ENCODE measurements around the gene ACAP1. TPM values are rescaled to one million over a fixed set of nuclear protein-coding genes. Genes with fewer than 3 reads are reported as not detected.
"Not testable (repeated sequence)": the region's sequence is repeated elsewhere in the genome, so short reads cannot be mapped to it uniquely, and the experiment has no call there.

The ACAP1 gene
- total RNA-seq, 1 experiment from 2014 or later = 17.8 TPM

- Histone ChIP-seq H3K36me3 (replicated peaks; ENCODE audit: control insufficient read depth, insufficient read depth, low read length) (peaks cover 11% of the 10 kb centered on the region), H3K4me3 (ENCODE audit: insufficient read depth, low read depth, low read length) (peak overlapping the region; percentile 68), H3K27me3 (ENCODE audit: control insufficient read depth, insufficient read depth, low read length) (no peaks in the 10 kb centered on the region)
- peak; percentile 99 for DNase-seq
Measured at GRCh38 chr17:7329997-7330637, 6.2 kb upstream of the ACAP1 start.

DNA sequence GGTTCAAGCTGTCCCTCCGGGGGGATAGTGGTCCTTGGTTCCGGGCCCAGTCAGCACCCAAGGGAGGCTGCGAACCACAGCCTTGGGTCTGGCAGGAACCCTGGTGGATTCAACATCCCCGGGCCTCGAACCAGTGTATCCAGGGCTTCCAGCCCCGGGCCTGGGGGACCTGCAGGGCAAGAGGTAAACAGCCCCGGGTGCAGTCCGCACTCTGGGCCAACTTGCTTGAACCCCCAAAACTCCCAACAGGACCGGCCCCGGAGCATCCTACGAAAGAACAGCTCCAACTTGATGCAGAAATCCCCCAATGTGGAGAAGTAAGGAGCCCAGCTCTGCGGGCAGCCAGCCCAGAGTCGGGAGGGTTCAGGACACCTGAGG lies 5.7 kb upstream of the ACAP1 start:
- peak overlapping the region; percentile 68 for H3K4me3 ChIP-seq (ENCODE audit: insufficient read depth, low read depth, low read length)
- H3K27me3 ChIP-seq (ENCODE audit: control insufficient read depth, insufficient read depth, low read length) = no peaks in the 10 kb centered on the region
- H3K36me3 ChIP-seq (replicated peaks; ENCODE audit: control insufficient read depth, insufficient read depth, low read length) = peaks cover 10% of the 10 kb centered on the region
- DNase-seq = no peak

DNA sequence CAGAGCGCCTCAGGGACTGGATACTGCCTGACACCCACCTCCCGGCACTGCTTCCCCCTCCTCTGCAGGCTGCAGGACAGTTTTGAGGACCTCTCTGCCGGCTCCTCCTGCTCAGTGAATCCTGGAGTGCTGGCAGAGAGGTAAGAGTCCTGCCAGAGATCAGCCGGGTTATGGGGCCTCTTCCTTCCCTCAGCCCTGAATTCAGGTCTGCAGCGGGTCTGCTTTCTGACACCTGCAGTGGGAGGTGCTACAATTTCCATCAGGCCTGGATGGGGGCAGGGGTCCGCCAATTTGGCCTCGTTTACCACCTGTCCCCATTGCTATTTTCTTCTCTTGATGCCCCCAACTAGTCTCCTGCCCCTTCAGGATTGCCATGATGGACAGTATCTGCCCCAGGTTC lies 4.2 kb upstream of the ACAP1 start:
- Histone ChIP-seq H3K27me3 (ENCODE audit: control insufficient read depth, insufficient read depth, low read length) (no peaks in the 10 kb centered on the region), H3K4me3 (ENCODE audit: insufficient read depth, low read depth, low read length) (no peak overlapping the region), H3K36me3 (replicated peaks; ENCODE audit: control insufficient read depth, insufficient read depth, low read length) (no peaks in the 10 kb centered on the region; the same call in 1 of the 2 replicates)
- DNase-seq = no peak

DNA sequence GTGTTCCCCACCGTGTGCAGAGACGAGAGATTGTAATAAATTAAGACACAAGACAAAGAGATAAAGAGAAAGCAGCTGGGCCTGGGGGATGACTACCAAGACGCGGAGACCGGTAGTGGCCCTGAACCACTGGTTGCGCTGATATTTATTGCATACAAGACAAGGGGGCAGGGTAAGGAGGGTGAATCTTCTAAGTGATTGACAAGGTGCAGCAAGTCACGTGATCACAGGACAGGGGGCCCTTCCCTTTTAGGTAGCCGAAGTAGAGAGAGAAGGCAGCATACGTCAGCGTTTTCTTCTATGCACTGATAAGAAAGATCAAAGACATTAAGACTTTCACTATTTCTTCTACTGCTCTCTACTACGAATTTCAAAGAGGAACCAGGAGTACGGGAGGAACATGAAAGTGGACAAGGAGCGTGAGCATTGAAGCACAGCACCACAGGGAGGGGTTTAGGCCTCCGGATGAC lies 3.7 kb upstream of the ACAP1 start:
- DNase-seq; H3K27me3 ChIP-seq (ENCODE audit: control insufficient read depth, insufficient read depth, low read length); H3K36me3 ChIP-seq (replicated peaks; ENCODE audit: control insufficient read depth, insufficient read depth, low read length); H3K4me3 ChIP-seq (ENCODE audit: insufficient read depth, low read depth, low read length): not testable (repeated sequence)

DNA sequence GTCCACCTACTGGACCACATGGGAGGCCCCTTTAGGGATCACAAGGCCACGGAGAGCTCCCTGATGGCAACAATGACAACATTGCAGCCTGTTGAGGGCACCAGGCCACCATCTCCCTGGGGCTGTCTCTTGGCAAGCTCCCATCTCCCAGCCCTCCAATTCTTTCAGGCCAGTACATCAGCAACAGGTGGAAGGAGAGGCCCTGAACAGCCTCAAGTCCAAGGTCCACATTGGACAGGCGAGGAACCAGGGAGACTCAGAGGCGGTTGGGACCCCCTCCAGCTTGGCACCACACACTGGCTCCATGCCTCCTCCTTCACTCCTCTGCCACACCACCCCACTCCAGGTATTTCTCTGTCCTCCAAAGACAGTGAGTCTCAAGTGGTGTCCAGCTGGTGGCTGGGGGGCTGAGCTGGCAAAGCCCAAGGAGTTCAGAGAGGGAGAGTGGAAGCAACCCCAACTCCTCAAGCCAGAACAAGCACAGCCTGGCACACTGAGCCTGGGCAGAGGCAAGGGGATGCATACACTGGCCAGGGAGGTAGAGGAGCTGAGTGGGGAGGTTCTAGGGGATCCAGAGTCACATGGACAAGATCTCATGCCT lies 1.3 kb upstream of the ACAP1 start:
- no peak for DNase-seq
- Histone ChIP-seq H3K4me3 (ENCODE audit: insufficient read depth, low read depth, low read length) (no peak overlapping the region), H3K27me3 (ENCODE audit: control insufficient read depth, insufficient read depth, low read length) (no peaks in the 10 kb centered on the region), H3K36me3 (replicated peaks; ENCODE audit: control insufficient read depth, insufficient read depth, low read length) (no peaks in the 10 kb centered on the region)

DNA sequence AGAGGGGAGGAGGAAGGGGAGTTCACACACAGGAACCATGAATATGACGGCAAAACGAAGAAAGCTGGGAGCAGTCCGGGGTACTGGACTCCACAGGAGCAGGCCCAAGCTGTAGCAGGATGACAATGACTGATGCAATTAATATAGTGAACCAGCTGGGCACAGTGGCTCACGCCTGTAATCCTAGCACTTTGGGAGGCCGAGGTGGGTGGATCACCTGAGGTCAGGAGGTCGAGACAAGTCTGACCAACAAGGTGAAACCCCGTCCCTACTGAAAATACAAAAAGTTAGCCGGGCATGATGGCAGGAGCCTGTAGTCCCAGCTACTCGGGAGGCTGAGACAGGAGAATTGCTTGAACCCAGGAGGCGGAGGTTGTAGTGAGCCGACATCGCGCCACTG lies 564 bp upstream of the ACAP1 start:
- not testable (repeated sequence) for DNase-seq; H3K27me3 ChIP-seq (ENCODE audit: control insufficient read depth, insufficient read depth, low read length); H3K4me3 ChIP-seq (ENCODE audit: insufficient read depth, low read depth, low read length); H3K36me3 ChIP-seq (replicated peaks; ENCODE audit: control insufficient read depth, insufficient read depth, low read length)

- not testable (repeated sequence) for H3K27me3 ChIP-seq (ENCODE audit: control insufficient read depth, insufficient read depth, low read length); H3K36me3 ChIP-seq (replicated peaks; ENCODE audit: control insufficient read depth, insufficient read depth, low read length); DNase-seq; H3K4me3 ChIP-seq (ENCODE audit: insufficient read depth, low read depth, low read length)
Measured at GRCh38 chr17:7337600-7337999, 1.3 kb downstream of the ACAP1 start.

DNA sequence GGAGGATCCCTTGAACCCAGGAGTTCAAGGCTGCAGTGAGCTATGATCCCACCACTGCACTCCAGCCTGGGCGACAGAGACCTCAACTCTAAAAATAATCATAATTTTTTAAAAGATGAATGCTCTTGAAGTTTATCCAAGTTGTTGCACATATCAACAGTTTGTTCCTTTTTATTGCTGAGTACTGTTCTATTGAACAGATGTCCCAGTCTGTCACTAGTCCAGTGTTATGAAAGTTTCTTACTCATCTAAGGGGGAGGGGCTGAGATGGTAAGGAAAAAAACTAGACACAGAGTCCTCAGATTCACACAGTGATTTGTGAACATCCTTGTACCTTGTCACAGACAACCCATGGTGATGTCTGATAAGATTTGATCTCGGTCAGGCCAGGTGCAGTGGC lies 3.9 kb downstream of the ACAP1 start:
- no peaks in the 10 kb centered on the region for H3K27me3 ChIP-seq (ENCODE audit: control insufficient read depth, insufficient read depth, low read length)
- no peaks in the 10 kb centered on the region for H3K36me3 ChIP-seq (replicated peaks; ENCODE audit: control insufficient read depth, insufficient read depth, low read length)
- H3K4me3 ChIP-seq (ENCODE audit: insufficient read depth, low read depth, low read length) = no peak overlapping the region
- no peak for DNase-seq

DNA sequence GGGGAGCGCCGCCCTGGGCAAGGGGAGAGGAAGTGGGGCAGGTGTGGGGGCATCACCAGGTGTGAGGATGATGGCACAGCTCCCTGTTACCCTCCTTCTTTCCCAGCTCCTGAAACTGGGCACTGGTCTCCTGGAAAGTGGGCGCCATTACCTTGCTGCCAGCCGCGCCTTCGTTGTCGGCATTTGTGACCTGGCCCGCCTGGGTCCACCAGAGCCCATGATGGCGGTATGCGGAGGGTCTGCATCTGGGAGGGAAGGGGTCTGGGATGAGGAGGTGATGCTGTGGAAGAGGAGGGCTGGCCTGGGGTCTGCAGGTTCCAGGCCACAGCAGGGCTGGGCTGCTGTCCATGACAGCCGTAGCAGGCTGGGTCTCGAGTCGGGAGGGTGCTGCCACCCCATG lies 5.5 kb downstream of the ACAP1 start:
- no peaks in the 10 kb centered on the region for H3K27me3 ChIP-seq (ENCODE audit: control insufficient read depth, insufficient read depth, low read length)
- no peak for DNase-seq
- no peaks in the 10 kb centered on the region; the same call in 1 of the 2 replicates for H3K36me3 ChIP-seq (replicated peaks; ENCODE audit: control insufficient read depth, insufficient read depth, low read length)
- H3K4me3 ChIP-seq (ENCODE audit: insufficient read depth, low read depth, low read length) = no peak overlapping the region

DNA sequence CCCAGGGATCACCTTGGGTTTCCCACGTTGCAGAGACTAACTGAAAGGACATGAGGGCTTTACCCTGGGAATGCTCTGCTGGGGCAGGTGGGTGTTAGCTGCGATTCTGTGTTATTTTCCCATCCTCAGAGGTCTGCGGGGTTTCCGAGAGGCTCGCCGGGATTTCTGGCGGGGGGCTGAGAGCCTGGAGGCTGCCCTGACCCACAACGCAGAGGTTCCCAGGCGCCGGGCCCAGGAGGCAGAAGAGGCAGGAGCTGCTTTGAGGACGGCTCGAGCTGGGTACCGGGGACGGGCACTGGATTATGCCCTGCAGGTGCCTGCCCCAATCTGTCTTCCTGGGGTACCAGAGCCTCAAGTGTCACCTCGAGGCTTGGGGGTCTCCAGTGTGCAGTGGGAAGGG lies 6.9 kb downstream of the ACAP1 start:
- Histone ChIP-seq H3K27me3 (ENCODE audit: control insufficient read depth, insufficient read depth, low read length) (no peaks in the 10 kb centered on the region), H3K4me3 (ENCODE audit: insufficient read depth, low read depth, low read length) (no peak overlapping the region), H3K36me3 (replicated peaks; ENCODE audit: control insufficient read depth, insufficient read depth, low read length) (no peaks in the 10 kb centered on the region; the same call in 1 of the 2 replicates)
- no peak for DNase-seq

DNA sequence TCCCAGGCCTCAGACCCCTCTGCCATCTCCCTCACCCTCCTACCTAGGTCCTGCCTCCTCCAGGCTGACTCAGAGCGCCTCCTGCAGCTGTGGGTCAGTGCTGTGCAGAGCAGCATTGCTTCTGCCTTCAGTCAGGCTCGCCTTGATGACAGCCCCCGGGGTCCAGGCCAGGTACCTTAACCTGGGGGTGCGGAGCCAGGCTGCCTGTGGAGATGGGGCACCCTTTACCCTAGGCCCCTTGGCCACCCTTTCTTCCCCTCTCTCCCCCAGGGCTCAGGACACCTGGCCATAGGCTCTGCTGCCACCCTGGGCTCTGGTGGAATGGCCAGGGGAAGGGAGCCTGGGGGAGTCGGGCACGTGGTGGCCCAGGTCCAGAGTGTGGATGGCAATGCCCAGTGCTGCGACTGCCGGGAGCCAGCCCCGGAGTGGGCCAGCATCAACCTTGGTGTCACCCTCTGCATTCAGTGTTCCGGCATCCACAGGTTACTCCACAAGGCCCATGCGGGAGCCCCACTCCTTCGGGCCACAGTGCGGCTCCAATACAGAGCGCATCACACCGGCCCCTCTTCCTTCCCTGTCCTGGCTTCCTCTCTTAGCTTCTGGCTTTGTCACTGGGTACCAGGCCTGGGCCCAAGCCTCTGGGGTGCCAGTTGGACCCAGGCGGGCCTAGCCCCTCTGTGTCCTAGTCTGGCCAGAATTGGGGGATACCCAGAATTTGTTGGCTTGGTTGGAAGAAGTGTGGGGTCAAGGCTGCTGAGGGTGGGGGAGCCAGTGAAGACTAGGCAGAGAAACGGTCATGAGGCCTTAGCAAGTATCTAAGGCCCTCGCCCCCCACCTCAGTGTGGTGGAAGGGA lies 10.7 kb downstream of the ACAP1 start:
- Histone ChIP-seq H3K4me3 (ENCODE audit: insufficient read depth, low read depth, low read length) (no peak overlapping the region), H3K36me3 (replicated peaks; ENCODE audit: control insufficient read depth, insufficient read depth, low read length) (no peaks in the 10 kb centered on the region; the same call in 1 of the 2 replicates), H3K27me3 (ENCODE audit: control insufficient read depth, insufficient read depth, low read length) (peaks cover 5% of the 10 kb centered on the region; the same call in 1 of the 2 replicates)
- DNase-seq = peak; percentile 57

- DNase-seq = no peak
- no peak overlapping the region for H3K4me3 ChIP-seq (ENCODE audit: insufficient read depth, low read depth, low read length)
Measured at GRCh38 chr17:7347630-7348477, 11.5 kb downstream of the ACAP1 start.

GRCh38 chr17:7348478-7349242 lies 12.3 kb downstream of the ACAP1 start:
- Histone ChIP-seq H3K27me3 (ENCODE audit: control insufficient read depth, insufficient read depth, low read length) (peaks cover 5% of the 10 kb centered on the region; the same call in 1 of the 2 replicates), H3K36me3 (replicated peaks; ENCODE audit: control insufficient read depth, insufficient read depth, low read length) (no peaks in the 10 kb centered on the region; the same call in 1 of the 2 replicates), H3K4me3 (ENCODE audit: insufficient read depth, low read depth, low read length) (no peak overlapping the region)
- no peak for DNase-seq

More at GRCh38 chr17:7347630-7348477, 11.5 kb downstream of the ACAP1 start:
- H3K27me3 ChIP-seq (ENCODE audit: control insufficient read depth, insufficient read depth, low read length) = peaks cover 5% of the 10 kb centered on the region; the same call in 1 of the 2 replicates
- H3K36me3 ChIP-seq (replicated peaks; ENCODE audit: control insufficient read depth, insufficient read depth, low read length) = no peaks in the 10 kb centered on the region; the same call in 1 of the 2 replicates
